ENCODE data around the gene DNAJA1.

GRCh38 chr9:33014665-33015014, 10.4 kb upstream of the DNAJA1 start:
- TF ChIP-seq POLR2A (IDR thresholded peaks at IDR 0.05) (no peak), CTCF (IDR thresholded peaks at IDR 0.05) (no peak)
